DMS53 (cell line): ENCODE measurements around the gene ASB1.
"Not testable (repeated sequence)": the region's sequence is repeated elsewhere in the genome, so short reads cannot be mapped to it uniquely, and the experiment has no call there.

ENCODE experiments used
- DNase-seq: peaks from one replicate; lab custom pipeline; 2025; lab: John Stamatoyannopoulos, UW

Gene ASB1

DNA sequence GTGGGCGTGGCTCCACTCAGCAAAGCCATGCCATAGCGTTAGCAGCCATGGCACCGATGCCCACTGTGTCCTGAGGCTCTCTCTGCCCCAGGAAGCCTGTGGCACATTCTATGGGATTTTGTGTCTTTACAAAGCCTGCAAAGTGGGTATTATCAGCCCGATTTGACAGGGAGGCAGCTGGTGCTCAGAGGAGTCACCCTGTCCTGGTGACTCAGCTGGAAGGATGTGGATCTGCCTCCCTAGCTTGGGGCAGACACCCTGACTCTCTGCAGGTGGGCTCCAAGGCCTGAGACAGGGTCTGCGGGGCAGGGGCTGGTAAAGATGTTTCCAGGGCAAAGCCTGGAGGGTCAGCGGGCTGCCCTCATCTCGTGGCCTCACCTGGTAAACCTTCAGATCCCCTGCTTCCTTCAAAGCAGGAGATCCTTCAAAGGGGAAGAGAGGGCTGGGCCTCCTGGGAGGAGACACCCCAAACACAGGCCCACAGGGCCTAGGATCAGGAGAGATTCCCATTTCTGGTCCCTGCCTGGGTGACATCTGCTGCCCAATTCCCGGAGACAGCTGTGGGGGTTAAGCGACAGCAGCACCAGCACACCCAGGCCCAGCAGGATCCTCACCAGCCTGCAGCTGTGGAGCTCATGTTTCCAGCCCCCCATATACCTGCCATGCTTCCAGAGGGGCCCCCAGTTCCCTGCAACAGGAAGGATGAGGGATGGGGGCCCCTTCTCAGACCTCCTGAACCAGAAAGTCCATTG is 3.0 kb upstream of the ASB1 start:
- DNase-seq = peak; percentile 48

DNA sequence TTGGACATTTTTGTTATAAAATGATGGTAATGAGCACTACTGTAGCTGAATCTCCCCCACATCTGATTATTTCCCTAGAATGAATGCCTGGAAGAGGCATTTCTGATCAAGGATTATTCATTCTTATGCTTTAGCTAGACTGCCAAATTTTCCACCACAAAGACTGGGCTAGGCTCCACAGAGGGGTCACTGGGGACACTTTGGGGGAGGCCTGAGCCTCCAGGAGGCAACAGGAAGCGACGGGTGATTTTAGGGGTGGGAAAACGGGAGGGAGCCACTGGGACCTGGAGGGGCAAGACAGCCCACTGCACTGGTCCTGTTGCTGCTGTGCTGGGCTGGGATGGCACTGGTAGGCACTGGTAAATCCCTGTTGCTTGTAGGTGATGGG is 2.4 kb upstream of the ASB1 start:
- no peak for DNase-seq

DNA sequence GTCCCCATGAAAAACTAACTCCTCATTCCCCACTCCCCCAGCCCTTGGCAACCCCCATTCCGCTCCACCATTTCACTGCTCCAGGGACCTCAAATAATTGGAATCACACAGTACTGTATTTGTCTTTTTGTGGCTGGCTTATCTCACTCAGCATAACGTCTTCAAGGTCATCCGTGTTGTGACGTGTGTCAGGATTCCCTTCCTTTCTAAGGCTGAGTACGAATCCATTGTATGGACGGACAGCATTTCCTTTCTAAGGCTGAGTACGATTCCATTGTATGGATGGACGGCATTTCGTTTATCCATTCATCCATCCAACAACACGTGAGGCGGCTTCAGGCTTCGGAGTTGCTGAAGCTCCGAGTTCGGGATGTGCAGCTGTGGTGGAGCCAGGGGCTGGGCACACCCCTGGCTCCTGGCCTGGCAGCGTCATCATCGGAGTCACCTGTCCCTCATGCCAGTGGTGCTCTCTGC is 1.2 kb upstream of the ASB1 start:
- peak; percentile 72 for DNase-seq

DNA sequence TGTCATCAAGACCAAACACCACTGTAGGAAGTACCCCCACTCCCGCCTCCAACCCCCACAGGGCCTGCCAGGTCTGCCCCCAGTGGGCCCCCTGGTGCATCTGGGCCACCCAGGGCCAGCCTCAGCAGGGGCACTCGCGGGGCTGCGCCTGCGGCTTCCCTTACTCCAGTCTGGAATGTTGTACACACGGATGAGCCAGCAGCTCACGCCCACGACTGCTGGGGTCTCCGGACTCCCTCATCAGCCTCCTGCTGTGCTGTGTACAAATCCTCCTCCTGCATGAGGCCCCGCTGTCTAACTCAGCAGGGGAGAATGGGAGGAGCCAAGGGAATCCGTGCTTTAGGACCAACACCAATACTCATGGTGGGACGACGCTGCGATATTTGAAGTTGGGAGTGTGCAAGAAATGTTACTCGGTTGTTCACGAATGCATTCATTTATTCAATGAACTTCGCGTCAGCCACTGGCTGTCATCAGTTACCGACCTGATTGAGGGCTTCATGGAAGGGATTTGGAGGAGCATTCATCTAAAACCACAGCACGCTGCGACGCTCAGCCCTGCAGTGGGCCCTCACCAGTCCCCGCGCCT is 654 bp upstream of the ASB1 start:
- peak; percentile 85 for DNase-seq

DNA sequence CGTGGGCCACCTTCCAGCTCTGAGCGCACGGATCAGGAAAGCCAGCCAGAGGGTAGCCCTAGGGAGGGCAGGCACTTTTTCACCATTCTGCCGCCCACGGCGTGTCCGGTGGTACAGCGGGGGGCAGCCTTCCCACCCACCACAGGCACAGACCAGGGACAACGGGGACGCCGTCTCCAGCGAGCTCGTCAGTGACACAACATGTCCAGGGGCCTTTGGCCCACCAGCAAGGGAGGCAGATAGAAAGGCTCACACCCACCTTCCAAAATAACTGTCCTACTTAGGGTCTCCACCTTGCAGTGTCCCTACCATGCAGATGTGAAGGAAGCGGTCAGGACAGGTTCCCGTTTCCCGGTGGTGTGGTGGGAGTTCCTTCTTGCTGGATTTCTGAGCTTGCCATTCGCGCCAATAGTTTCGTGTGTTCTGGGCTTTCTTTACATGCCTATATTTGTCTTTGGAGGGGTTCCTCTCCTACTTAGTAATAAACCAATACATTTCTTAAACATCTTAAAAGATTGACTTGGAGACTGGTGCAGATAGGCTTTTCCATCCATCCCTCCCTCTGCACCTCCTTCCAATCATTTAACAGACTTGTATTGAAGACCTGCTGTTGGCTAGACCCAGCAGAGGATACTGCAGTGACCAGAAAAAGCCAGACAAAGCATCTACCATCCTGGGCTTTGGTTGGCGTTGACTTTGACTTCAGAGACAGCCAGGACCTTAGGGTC is 872 bp downstream of the ASB1 start:
- peak; percentile 58 for DNase-seq

DNA sequence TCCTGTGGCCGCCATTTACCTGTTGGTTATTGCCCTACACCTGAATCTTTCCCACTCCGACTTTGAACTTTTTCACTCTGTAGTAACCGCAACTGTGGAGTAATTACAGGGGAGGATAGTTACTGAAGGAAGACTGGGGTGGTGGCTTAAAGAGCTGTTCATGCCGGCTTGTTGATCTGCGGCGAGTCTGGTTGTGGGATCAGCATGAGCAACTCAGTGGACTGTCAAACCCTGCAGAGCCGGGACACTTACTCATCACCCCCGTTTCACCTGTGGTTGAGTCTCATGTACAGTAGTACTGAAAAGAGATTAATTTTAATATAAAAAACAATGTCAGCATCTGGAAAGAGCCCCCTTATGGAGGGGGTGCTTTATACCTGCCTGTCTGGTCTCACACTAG is 2.1 kb downstream of the ASB1 start:
- no peak for DNase-seq

DNA sequence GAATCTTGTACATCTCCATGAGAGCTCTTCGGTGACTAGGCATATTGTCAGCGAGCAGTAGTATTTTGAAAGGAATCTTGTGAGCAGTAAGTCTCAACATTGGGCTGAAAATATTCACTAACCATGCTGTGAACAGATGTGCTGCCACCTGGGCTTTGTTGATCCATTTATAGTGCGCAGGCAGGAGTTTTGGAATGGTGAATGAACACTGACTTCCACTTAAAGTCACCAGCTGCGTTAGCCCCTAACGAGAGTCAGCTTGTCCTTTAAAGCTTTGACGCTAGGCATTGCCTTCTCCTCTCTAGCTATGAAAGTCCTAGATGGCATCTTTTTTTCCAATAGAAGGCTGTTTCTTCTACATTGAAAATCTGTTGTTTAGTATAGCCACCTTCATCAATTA is 4.1 kb downstream of the ASB1 start:
- no peak for DNase-seq

DNA sequence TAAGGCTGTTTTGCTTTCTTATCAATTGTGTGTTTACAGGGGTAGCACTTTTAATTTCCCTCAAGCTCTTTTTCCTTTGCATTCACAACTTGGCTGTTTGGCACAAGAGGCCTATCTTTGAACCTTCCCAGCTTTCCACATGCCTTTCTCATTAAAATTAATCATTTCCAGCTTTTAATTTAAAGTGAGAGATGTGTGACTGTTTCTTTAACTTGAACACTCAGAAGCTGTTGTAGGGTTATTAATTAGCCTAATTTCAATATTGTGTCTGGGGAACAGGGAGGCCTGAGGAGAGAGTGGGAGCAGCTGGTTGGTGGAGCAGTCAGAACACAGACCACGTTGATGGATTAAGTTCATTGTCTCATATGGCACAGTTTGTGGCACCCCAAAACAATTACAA is 4.7 kb downstream of the ASB1 start:
- DNase-seq = no peak

DNA sequence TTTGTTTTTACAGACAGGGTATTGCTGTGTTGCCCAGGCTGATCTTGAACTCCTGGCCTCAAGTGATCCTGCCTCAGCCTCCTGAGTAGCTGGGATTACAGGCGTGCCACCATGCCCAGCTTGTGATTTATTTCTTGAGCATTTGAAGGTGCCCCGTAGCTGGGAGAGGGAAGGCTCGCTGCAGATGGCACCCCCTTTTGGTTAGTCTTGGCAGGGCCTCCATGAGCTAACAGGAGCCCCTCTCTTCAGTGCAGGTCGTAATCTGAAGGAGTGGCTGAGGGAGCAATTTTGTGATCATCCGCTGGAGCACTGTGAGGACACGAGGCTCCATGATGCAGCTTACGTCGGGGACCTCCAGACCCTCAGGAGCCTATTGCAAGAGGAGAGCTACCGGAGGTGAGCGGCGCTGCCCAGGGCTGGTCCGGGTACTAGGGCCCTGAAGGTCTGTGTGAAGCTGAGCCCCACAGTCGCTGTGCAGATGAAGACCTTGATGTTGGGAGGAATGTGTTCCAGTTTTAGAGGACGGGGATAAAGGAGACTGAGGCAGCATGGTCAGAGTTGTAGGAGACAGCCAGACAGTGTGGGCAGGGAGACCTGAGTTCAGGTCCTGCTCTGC is 6.7 kb downstream of the ASB1 start:
- no peak for DNase-seq

DNA sequence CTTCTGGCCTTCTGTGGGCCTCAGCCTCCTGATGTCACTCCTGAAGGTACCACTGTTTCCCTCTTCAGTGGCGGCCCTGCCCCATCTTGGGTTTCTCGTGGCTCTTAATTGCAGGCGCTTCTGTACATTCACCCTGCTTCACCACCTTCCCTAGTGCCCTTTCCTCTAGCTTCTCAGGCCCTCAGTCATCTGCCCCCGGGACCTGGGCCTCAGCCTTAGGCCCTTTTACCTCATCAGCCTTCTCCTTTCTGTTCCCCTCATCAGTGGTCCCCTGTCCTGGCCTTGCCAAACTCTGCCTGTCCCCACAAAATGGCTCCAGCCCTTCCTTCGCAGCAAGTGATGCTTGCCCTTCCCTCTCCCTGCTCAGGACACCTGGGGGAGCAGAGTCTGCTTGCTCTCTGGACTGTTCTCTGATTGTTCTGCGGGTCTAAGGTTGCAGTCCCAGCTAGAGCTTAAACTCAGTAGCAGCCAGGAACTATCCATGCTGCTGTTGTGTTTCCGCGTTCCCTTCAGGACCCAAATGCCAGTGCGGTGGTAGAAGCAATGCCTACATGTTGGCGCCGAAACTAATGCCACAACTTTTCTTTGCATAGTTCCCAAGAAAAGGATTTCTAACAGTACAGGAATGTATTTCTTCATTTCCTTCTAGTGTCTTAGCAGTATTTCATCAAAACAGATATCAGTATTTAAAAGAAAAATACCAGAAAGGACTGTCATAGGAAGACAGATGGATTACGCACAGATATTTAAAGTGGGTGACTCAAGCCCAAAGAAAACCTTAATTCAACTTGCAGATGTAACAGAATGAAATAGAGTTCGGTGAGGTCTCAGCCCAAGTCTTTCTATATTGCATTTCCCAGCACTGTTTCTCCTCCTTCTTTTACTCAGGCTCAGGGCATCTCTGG is 7.5 kb downstream of the ASB1 start:
- DNase-seq = no peak

DNA sequence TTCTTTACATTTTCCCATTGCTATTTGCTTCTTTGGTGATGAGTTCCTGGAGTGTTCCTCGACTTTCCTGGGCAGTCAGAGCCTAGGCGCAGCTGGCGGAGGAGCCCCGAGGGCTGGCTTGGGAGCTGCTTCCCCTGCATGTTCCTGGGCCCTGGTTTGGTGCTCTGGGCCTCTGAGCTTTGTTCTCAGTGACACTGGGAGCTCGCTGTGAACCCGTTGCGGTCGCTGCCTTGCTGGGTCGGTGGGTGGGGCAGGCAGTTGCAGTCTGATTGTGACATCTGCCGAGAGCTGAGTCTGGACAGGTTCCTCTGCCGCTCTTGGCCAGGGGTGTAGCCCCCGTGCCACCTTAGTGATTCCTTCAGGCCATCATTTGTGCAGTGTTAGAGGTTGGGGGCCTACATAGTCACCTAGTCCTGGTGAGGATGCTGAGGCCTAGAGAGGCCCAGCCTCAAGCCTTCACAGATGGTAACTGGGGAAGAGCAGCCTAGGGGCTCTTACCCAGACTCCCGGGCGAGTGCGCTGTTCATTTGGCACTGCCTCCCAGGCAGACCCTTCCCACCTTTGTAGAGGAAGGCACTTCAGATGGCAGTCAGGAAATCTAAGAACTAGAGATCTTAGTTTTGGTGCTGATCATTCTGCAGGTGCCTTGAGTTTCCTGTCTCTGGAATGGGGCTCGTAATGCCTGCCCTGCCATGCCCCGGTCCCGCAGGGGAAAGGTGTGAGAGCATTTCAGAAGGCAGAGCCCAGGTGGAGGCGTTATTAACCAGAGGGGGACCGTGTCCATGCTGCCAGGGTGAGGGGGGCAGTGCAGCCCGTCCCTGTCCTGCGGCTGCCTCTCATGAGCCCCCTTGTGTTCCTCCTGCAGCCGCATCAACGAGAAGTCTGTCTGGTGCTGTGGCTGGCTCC is 8.4 kb downstream of the ASB1 start:
- DNase-seq = no peak

DNA sequence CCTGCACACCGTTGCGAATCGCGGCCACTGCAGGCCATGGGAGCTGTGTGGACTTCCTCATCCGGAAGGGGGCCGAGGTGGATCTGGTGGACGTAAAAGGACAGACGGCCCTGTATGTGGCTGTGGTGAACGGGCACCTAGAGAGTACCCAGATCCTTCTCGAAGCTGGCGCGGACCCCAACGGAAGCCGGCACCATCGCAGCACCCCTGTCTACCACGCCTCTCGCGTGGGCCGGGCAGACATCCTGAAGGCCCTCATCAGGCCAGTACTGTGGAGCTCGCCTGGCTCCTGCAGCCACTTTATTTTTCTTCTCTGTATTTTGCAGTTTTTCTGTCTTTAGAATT is 9.0 kb downstream of the ASB1 start:
- no peak for DNase-seq

DNA sequence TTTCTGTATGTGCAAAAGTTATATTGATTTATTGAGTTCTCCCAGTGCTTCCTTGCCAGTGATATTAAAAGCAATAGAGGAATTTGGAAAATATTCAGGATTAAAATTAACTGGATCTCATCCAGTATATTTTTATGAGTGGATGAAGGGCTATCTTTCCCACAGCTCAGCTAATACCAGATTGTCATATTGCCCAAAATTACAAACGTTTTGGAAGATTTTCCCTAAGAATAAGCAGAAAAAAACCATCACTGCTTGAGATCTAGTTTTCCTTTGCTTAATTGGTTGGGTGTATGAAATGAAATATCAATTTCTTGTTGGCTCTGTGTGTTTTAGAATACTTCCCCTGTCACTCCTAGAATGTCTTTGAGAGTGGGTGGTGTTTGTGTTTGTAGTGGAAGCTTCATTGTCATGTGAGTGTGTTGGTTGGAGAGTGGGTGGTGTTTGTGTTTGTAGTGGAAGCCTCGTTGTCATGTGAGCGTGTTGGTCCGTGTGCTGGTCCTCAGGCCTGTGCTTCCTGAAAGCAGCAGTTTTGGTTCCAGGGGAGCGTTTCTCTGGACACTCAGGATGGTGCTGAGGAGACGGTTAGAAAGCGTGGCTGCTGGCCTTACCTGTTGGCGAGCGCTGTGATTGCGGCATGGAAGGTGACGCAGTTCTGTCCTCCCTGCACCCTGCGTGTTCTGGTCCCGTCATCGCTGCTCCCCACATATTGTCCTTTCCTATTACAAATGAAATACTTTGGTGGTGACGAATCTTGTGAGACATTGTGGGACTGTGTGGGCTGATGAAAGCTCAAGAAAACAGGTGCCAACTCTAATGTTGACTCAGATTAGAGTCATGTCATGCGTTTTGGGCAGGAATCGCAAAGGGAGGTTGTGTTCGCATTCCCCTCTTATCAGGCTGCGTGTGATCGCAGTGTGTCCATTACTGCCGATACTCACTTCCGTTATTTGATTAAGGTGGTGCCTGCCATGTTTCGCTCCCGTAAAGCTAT is 12.4 kb downstream of the ASB1 start:
- DNase-seq = no peak

DNA sequence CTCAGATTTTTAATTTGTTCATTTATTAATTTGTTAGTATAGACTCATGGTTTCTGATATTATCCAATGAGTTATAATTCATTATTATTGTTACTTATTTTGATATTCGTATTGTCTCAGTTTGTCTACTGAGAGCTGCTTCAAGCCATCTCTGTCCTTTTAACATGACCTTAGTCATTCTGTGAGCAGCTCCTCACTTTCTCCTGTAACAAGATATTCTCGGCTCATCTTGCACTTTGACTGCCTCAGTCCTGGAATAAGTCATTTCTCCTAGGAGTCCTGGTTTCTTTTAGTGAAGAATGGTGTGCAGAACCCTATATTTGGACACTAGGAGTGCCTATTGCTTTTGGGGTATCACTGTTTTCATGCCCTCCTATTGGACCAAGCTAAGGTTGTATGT is 13.2 kb downstream of the ASB1 start:
- no peak for DNase-seq

DNA sequence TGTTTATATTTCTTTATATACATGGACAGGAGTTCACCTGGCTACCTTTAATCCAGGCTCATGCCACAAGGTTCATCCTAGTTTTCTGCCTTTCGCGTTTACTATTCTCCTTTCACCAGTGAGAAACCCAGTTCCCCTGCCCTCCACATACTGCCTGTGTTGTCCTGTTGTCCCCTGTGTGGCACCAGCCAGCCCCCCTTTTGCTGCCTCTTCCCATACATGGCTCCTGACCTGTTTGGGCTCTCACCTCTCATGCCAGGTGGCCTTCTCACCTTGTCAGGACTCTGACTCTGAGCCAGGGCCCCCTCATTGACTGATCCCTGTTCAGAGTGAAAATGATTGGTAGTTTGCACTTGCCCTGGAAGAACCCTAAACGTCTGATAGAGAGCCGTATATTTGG is 13.6 kb downstream of the ASB1 start:
- no peak for DNase-seq

DNA sequence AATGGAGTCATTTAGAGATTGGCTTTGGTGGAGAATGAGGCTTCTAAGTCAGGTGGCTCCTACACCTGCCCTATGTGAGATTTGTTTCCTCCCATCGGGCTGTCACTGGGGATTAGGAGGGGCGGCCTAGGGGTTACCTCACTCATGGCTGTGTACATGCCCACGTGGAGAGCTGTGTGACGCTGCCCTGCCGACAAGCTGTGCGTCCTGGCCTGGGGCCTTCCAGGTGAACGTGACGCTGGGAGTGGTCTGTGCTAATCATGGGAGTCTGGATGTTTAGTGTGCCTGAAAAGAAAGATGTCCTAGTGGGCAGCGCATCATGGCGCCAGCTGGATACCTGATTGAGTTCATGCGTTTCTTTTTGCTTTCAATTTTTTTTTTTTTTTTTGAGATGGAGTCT is 14.0 kb downstream of the ASB1 start:
- DNase-seq = no peak

DNA sequence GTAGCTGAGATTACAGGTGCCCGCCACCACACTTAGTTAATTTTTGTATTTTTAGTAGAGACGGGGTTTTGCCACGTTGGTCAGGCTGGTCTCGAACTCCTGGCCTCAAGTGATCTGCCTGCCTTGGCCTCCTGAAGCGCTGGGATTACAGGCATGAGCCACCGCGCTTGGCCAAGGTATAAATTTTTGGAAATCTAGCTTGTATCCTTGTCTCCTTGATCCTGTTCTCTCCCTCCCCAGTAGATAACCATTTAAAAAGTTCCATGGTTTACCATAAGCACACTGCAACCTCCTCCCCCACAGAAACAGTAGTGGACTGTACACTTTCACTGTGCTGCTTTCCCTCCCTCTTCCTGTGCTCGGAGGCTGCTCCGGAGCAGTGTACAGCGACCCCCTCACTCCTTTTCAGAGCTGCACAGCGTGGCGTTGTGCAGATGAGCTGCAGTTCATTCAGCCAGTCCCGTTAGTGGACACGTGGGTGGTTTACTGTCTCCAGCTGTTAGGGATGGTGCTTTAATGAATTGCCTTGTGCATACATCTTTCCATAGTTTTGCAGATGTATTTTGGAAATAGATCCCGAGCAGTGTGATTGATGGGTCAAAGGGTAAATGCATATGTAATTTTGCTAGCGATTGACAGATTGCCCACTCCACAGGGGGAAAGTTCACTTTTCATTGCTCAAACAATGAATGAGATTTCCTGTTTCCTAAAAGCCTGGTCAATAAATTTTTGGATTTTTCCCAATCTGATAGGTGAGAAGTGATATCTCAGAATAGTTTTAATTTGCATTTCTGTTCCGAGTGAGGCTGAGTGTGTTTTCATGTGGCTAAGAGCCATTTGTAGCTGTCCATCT is 14.8 kb downstream of the ASB1 start:
- DNase-seq = no peak

DNA sequence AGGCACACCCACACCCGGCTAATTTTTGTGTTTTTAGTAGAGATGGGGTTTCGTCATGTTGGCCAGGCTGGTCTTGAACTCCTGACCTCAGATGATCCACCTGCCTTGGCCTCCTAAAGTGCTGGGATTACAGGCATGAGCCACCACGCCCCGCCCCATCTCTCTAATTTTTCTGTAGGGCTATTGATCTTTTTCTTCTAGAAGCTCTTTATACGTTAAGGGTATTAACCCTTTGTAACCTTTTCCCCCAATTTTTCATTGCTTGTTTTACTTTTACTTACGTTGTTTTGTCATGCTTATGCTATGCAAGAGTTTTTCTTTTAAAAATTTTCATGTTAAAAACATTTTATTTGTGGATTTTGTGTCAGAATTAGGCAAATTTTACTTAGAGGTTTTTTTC is 15.5 kb downstream of the ASB1 start:
- DNase-seq = not testable (repeated sequence)

DNA sequence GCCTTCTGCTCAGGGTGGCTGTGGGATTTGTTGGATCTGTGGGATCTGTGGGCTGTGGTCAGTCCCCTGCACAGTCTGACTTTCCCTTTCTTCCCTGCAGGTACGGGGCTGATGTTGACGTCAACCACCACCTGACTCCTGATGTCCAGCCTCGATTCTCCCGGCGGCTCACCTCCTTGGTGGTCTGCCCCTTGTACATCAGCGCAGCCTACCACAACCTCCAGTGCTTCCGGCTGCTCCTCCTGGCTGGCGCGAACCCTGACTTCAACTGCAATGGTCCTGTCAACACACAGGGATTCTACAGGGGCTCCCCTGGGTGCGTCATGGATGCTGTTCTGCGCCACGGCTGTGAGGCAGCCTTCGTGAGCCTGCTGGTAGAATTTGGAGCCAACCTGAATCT is 17.5 kb downstream of the ASB1 start:
- no peak for DNase-seq
